ENCODE measurements around the gene PLA2G6. TPM values are rescaled to one million over a fixed set of nuclear protein-coding genes. Genes with fewer than 3 reads are reported as not detected.
"Not testable (repeated sequence)": the region's sequence is repeated elsewhere in the genome, so short reads cannot be mapped to it uniquely, and the experiment has no call there.

Gene PLA2G6
- total RNA-seq, 4 donors from 2014 or later, result 46.0 to 88.4 (median 64.8) TPM

DNA sequence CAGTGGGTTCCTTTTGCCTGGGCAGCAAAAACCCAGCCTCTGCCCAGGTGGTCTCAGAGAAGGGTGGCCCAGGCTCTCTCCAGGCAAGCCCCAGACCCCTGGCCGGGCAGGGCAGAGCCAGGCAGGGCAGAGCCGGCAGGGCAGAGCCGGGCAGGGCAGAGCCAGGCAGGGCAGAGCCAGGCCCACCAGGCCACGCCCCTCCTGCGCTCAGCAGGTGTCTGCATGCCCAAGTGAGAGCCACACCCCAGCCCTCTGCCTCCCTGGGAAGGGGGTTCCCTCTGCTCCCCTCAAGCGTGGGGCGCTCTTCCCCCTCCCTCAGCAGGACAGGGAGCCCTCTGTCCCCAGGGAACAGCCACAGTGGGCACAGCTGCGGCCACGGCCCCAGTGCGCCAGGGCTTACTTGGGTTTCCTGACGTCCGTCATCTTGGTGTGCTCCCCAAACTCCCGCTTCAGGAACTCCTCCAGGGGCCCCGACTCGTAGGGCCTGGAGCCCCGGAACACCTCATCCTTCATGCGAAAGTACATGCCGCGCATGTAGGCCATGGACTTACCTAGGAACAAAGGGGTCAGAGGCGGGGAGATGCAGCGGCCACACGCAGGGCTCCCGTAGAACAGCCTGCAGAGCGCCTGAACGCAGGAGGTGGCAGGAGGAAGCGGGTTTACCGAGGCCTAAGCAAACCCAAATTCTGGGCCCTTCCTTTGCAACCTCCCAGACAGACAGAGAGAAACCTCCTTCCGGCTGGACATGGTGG is 61.1 kb downstream of the PLA2G6 start:
- no peak overlapping the region for H3K4me3 ChIP-seq (ENCODE audit: low read depth, poor library complexity, severe bottlenecking)
- TF ChIP-seq, protein P1, sequence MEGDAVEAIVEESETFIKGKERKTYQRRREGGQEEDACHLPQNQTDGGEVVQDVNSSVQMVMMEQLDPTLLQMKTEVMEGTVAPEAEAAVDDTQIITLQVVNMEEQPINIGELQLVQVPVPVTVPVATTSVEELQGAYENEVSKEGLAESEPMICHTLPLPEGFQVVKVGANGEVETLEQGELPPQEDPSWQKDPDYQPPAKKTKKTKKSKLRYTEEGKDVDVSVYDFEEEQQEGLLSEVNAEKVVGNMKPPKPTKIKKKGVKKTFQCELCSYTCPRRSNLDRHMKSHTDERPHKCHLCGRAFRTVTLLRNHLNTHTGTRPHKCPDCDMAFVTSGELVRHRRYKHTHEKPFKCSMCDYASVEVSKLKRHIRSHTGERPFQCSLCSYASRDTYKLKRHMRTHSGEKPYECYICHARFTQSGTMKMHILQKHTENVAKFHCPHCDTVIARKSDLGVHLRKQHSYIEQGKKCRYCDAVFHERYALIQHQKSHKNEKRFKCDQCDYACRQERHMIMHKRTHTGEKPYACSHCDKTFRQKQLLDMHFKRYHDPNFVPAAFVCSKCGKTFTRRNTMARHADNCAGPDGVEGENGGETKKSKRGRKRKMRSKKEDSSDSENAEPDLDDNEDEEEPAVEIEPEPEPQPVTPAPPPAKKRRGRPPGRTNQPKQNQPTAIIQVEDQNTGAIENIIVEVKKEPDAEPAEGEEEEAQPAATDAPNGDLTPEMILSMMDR (IDR thresholded peaks at IDR 0.05), result no peak
- TF ChIP-seq POLR2A (IDR thresholded peaks at IDR 0.05), result no peak
- DNase-seq (ENCODE audit: low spot score in 2 of 2), result no peak
- intact Hi-C loops (cut with DNase I; ENCODE audit: low total_unique reads), result no loop called here
- WGBS, 2 donors, result 76 to 78% methylated on average over 25 to 28 of the region's 28 CpGs

DNA sequence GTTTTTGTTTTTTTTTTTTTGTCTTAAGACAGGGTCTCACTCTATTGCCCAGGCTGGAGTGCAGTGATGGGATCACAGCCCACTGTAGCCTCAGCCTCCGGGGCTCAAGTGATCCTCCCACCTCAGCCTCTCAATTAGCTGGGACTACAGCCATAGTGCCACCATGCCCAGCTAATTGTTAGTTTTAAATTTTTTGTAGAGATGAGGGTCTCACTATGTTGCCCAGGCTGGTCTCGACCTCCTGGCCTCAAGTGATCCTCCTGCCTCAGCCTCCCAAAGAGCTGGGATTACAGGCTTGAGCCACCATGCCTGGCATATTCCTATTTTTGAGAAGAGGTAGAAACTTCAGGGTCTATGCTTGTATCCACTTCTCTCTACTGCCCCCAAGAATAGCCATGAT is 62.9 kb downstream of the PLA2G6 start:
- DNase-seq (ENCODE audit: low spot score in 2 of 2); H3K4me3 ChIP-seq (ENCODE audit: low read depth, poor library complexity, severe bottlenecking): not testable (repeated sequence)
- 94 to 97% methylated on average over 2 of the region's 2 CpGs for WGBS, 2 donors
- intact Hi-C loops (cut with DNase I; ENCODE audit: low total_unique reads), result loop anchor here (10.0 kb wide), 1 partner anchor 96 kb away; no protein-coding TSS in a partner anchor

- WGBS, 2 donors, result 83 to 86% methylated on average over 3 of the region's 3 CpGs
- no peak for DNase-seq (ENCODE audit: low spot score in 2 of 2)
- intact Hi-C loops (cut with DNase I; ENCODE audit: low total_unique reads), result loop anchor here (10.0 kb wide), 1 partner anchor 97 kb away; no protein-coding TSS in a partner anchor
- no peak overlapping the region for H3K4me3 ChIP-seq (ENCODE audit: low read depth, poor library complexity, severe bottlenecking)
- no peak for TF ChIP-seq POLR2A (IDR thresholded peaks at IDR 0.05)
- TF ChIP-seq, protein P1 (IDR thresholded peaks at IDR 0.05), result no peak
Measured at GRCh38 chr22:38118182-38118581, 63.4 kb downstream of the PLA2G6 start.

- 94 to 96% methylated on average over 10 of the region's 10 CpGs for WGBS, 2 donors
- not testable (repeated sequence) for H3K4me3 ChIP-seq (ENCODE audit: low read depth, poor library complexity, severe bottlenecking); DNase-seq (ENCODE audit: low spot score in 2 of 2)
- intact Hi-C loops (cut with DNase I; ENCODE audit: low total_unique reads), result loop anchor here (10.0 kb wide), 1 partner anchor 97 kb away; no protein-coding TSS in a partner anchor
Measured at GRCh38 chr22:38117556-38117955, 64.1 kb downstream of the PLA2G6 start.

DNA sequence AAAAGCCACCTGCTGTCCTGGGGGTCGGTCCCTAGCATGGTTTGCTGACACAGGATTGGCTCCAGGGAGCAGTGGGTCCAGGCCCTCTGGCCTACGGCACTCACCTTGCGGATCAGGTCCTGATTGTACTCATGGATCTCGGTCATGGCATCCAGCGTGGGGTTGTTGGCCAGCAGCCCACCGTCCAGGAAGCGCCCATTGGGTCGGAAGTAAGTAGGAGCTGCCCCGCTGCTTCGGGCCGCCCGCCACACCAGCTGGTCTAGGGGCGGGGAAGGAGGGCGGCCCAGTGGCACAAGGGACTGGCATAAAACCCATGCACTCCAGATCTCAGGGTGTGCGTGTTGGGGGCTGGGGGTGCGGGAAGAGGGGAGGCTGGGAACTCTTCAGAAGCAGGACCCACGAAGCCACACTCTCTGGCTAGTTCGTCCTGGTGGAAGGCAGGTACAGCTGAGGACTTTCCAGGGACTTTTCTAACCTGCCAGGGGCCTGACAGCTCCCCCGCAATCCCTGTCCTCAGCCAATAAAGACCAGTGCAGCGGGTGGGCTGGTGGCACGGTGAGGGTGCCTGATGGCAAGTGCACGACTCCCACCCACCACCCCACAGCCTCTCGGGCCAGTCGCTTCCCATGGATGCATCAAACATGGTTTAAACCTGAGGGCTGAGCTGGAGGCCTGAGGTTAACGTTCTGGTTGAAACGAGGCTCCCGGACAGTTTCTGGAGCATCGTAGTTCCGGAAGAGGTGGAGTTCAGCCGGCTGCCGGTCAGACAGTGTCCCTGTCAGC is 66.0 kb downstream of the PLA2G6 start:
- no peak for TF ChIP-seq POLR2A (IDR thresholded peaks at IDR 0.05)
- TF ChIP-seq, protein P1 (IDR thresholded peaks at IDR 0.05), result no peak
- H3K4me3 ChIP-seq (ENCODE audit: low read depth, poor library complexity, severe bottlenecking), result no peak overlapping the region

DNA sequence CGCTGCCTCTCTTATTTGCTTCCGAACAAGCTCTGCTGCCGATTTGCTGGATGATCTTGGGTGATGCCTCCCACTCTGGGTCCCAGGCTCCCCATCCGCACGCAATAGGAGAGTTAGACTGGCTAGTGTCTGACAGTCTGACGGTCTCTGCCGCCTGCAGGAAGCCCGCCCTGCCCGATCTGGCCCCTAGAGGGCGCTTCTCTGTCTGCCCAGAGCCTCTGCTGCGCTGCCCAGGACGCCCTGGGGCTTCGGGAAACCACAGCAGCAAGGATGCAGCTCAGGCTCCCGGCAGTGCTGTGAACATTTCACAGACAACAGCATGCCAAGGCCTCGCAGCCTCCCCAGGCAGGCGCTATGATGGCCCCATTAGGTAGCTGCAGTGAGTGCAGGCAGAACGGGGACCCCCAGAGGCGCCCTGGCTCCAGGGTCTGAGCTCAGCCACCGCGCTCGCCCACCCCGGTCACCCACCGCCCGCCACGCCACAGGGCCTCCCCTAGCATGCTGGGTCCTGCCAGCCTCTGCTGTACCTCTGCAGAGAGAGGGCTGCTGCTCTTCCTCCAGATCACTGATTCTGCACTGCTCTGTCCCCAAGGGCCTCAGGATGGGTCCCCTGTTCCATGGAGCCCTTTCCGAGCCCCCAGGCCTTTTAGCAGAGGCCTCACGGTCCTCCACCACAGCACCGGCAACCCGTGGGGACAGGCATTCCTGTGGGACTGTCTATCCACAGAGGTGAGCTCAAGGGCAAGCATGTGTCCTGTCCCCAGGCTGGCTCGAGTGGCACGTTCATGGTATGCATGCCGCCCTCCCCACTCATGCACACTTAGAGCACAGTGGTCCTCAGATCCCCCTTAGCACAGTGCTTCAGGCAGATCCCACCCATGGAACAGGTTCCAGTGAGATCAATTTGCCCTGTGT is 66.9 kb downstream of the PLA2G6 start:
- TF ChIP-seq, protein P1 (IDR thresholded peaks at IDR 0.05), result peak in 1 of 3 donors; percentile 88
- no peak for TF ChIP-seq POLR2A (IDR thresholded peaks at IDR 0.05)
- no peak overlapping the region for H3K4me3 ChIP-seq (ENCODE audit: low read depth, poor library complexity, severe bottlenecking)
- intact Hi-C loops (cut with DNase I; ENCODE audit: low total_unique reads), result loop anchor here (10.0 kb wide), 1 partner anchor 100 kb away; no protein-coding TSS in a partner anchor
- 41 to 46% methylated on average over 24 to 28 of the region's 32 CpGs for WGBS, 2 donors
- DNase-seq (ENCODE audit: low spot score in 2 of 2), result peak; percentile 78 to 96

More for the DNA sequence above, 66.0 kb downstream of the PLA2G6 start:
- no peak for DNase-seq (ENCODE audit: low spot score in 2 of 2)
- 94 to 97% methylated on average over 28 to 29 of the region's 31 CpGs for WGBS, 2 donors
- intact Hi-C loops (cut with DNase I; ENCODE audit: low total_unique reads), result loop anchor here (10.0 kb wide), 1 partner anchor 99 kb away; no protein-coding TSS in a partner anchor

Data from lower leg skin (tissue), 4 donors.